B cell (primary cell): ENCODE results near the gene PPP4R1. TPM values are rescaled to one million over a fixed set of nuclear protein-coding genes. Genes with fewer than 3 reads are reported as not detected.

ENCODE experiments used
- ATAC-seq: fragments of 200-7000 bp; cut with Tn5 transposase; one replicate; pipeline ENCODE4 v1.10.0; 2021; ENCODE audit warnings: low read depth, mild to moderate bottlenecking, moderate number of reproducible peaks, moderate library complexity
- CTCF ChIA-PET: fragments of 350-600 bp; sonication (Branson Sonifier 250); formaldehyde crosslinking; loops from one replicate; lab custom pipeline; 2021; ENCODE audit warnings: antibody characterized with exemption, inconsistent platforms; lab: Charles Lee
- POLR2A ChIA-PET: fragments of 350-600 bp; sonication (Branson Sonifier 250); formaldehyde crosslinking; loops from one replicate; lab custom pipeline; 2021; ENCODE audit warnings: antibody characterized with exemption; lab: Charles Lee
- DNase-seq: peaks from one replicate; pipeline ENCODE4 v3.0.0; 2013
- H2AFZ ChIP-seq: 2 replicates; pipeline ENCODE4 v1.6.1; 2012; ENCODE audit warnings: mild to moderate bottlenecking, low read depth, low read length; ENCODE audit not compliant: insufficient read depth, poor library complexity, severe bottlenecking
- H3K27ac ChIP-seq, 2 donors: 1 replicate in 1 of 2; 2 replicates in 1 of 2; pipeline ENCODE4 v1.5.1; 2012 to 2013; ENCODE audit warnings: low read length in 2 of 2, mild to moderate bottlenecking in 2 of 2, moderate library complexity in 1 of 2
- H3K27me3 ChIP-seq, 4 experiments: fragments of 200-600 bp in 1 of 4; sonication (generic) in 1 of 4; replicated peaks in 1 of 4; 1 replicate in 2 of 4; 2 replicates in 2 of 4; pipeline versions ENCODE4 v1.6.1 to v1.7.0; 2013 to 2016; ENCODE audit warnings: low read length in 3 of 4, mild to moderate bottlenecking in 2 of 4, mixed read lengths in 1 of 4, moderate library complexity in 1 of 4; ENCODE audit not compliant: insufficient read depth in 4 of 4, control insufficient read depth in 3 of 4; ENCODE audit errors: control extremely low read depth in 1 of 4
- H3K36me3 ChIP-seq, 2 experiments: replicated peaks in 1 of 2; 1 replicate in 1 of 2; 2 replicates in 1 of 2; pipeline versions ENCODE4 v1.6.1 to v1.7.1; 2013; ENCODE audit warnings: low read length in 1 of 2; ENCODE audit not compliant: insufficient read depth in 2 of 2, control insufficient read depth in 1 of 2; ENCODE audit errors: control extremely low read depth in 1 of 2, extremely low read depth in 1 of 2
- H3K4me1 ChIP-seq, 2 donors: fragments of 200-600 bp in 1 of 2; sonication (generic) in 1 of 2; 1 replicate in 1 of 2; 2 replicates in 1 of 2; pipeline versions ENCODE4 v1.5.1 to v1.6.1; 2013 to 2017; ENCODE audit warnings: low read length in 2 of 2; ENCODE audit not compliant: control insufficient read depth in 2 of 2, insufficient read depth in 2 of 2
- H3K4me2 ChIP-seq: replicated peaks from 2 replicates; pipeline ENCODE3; 2012; ENCODE audit warnings: mild to moderate bottlenecking, low read depth, low read length; ENCODE audit not compliant: poor library complexity, severe bottlenecking
- H3K4me3 ChIP-seq, 5 experiments: fragments of 200-600 bp in 1 of 5; sonication (generic) in 1 of 5; 1 replicate in 3 of 5; 2 replicates in 2 of 5; pipeline versions ENCODE4 v1.5.1 to v1.7.0; 2011 to 2016; ENCODE audit warnings: low read length in 4 of 5, mild to moderate bottlenecking in 4 of 5, low read depth in 2 of 5, control low read depth in 1 of 5, moderate library complexity in 1 of 5; ENCODE audit not compliant: insufficient read depth in 1 of 5; ENCODE audit errors: control extremely low read depth in 1 of 5, extremely low read depth in 1 of 5
- H3K79me2 ChIP-seq: fragments of 200-600 bp; sonication (generic); one replicate; pipeline ENCODE4 v1.6.0; 2016; ENCODE audit warnings: low read length; ENCODE audit not compliant: control insufficient read depth, insufficient read depth
- H3K9ac ChIP-seq: fragments of 200-600 bp; sonication (generic); 2 replicates; pipeline ENCODE4 v1.6.1; 2017; ENCODE audit warnings: mild to moderate bottlenecking, low read length, moderate library complexity
- H3K9me3 ChIP-seq, 3 donors: one replicate each; pipeline versions ENCODE4 v1.6.1 to v1.7.1; 2013; ENCODE audit warnings: low read length in 2 of 3; ENCODE audit not compliant: control insufficient read depth in 2 of 3, insufficient read depth in 1 of 3; ENCODE audit errors: control extremely low read depth in 1 of 3
- H4K20me1 ChIP-seq: 2 replicates; pipeline ENCODE4 v1.6.0; 2012; ENCODE audit warnings: mild to moderate bottlenecking, low read length; ENCODE audit not compliant: insufficient read depth, control insufficient read depth, poor library complexity, severe bottlenecking
- H3K27ac Mint-ChIP-seq: one replicate; pipeline ENCODE4 v1.8.0; 2021; ENCODE audit warnings: mixed read lengths
- H3K27me3 Mint-ChIP-seq: one replicate; pipeline ENCODE4 v1.8.0; 2021; ENCODE audit warnings: mixed read lengths
- H3K4me1 Mint-ChIP-seq: one replicate; pipeline ENCODE4 v1.8.0; 2021; ENCODE audit warnings: mixed read lengths
- H3K4me3 Mint-ChIP-seq: one replicate; pipeline ENCODE4 v1.8.0; 2021; ENCODE audit warnings: mixed read lengths
- H3K9me3 Mint-ChIP-seq: one replicate; pipeline ENCODE4 v1.8.0; 2022; ENCODE audit warnings: mixed read lengths; ENCODE audit not compliant: insufficient read depth
- CTCF ChIP-seq: fragments of 200-600 bp; IDR thresholded peaks from one replicate; pipeline ENCODE4 v1.8.0; 2022; ENCODE audit warnings: antibody characterized with exemption, mild to moderate bottlenecking
- EZH2 ChIP-seq: IDR thresholded peaks from 2 replicates; pipeline ENCODE4 v1.6.1; 2012; ENCODE audit warnings: borderline replicate concordance, low read depth, mild to moderate bottlenecking, moderate library complexity, low read length; ENCODE audit not compliant: insufficient read depth, poor library complexity, severe bottlenecking
- WGBS: methylation state at CpG from one replicate; pipeline ENCODE4 v1.1.5; 2013; ENCODE audit warnings: missing lambda C conversion rate; ENCODE audit not compliant: insufficient coverage; 5-methylcytosine and 5-hydroxymethylcytosine counted together
- intact Hi-C: fragments of 100-400 bp; cut with micrococcal nuclease; formaldehyde crosslinking; loops from one replicate; pipeline ENCODE4 v1.10.0; 2022
- polyA plus RNA-seq: library from polyadenylated mRNA; depleted of rRNA; stranded (reverse); fragments of >200 nt; gene quantifications from 2 replicates; pipeline ENCODE4 v1.2.3, GENCODE V29; 2012
- total RNA-seq, 2 donors: library from RNA; stranded (reverse); fragments of 120-200 nt in 1 of 2; gene quantifications; 1 replicate in 1 of 2; 2 replicates in 1 of 2; pipeline versions ENCODE4 v1.2.3 to v1.2.4, GENCODE V29; 2013 to 2022

The PPP4R1 gene
- total and polyA plus RNA-seq, 2 donors (not counting 1 experiment from before 2014, with no cell fraction given): 33.4 to 57.1 TPM

GRCh38 chr18:9619545-9619944, 5.2 kb upstream of the PPP4R1 start:
- CTCF ChIA-PET: interaction anchor here (0.7 to 0.8 kb wide), 2 partner anchors 28 to 69 kb away, joined by 3 to 4 read pairs; no protein-coding TSS in a partner anchor
- POLR2A ChIA-PET: no interaction called here
- Histone ChIP-seq H3K36me3 (no peaks in the 10 kb centered on the region), H3K27me3 (no peaks in the 10 kb centered on the region), H3K79me2 (no peaks in the 10 kb centered on the region), H3K4me3 (no peak overlapping the region), H2AFZ (no peak overlapping the region), H3K27ac (no peak overlapping the region), H3K9me3 (no peaks in the 10 kb centered on the region), H4K20me1 (no peaks in the 10 kb centered on the region), H3K9ac (no peak overlapping the region), H3K4me2 (no peak overlapping the region), H3K4me1 (peaks cover 5 to 7% of the 10 kb centered on the region in 2 donors)
- DNase-seq (no peak), ATAC-seq (no peak)
- Mint-ChIP-seq H3K27ac (no peak overlapping the region), H3K4me1 (peaks cover 7% of the 10 kb centered on the region), H3K27me3 (peaks cover 4% of the 10 kb centered on the region), H3K9me3 (no peaks in the 10 kb centered on the region), H3K4me3 (no peak overlapping the region)
- intact Hi-C loops: loop anchor here (10.0 kb wide), 4 partner anchors 475 to 1015 kb away; partner anchors contain the start of genes MTCL1, NAPG and RAB12
- TF ChIP-seq EZH2 (no peak), CTCF (no peak)
- no CpG with 5 or more reads among the region's 1 CpG for WGBS

- peaks cover 5 to 7% of the 10 kb centered on the region in 2 donors for H3K4me1 ChIP-seq
- H3K79me2 ChIP-seq: no peaks in the 10 kb centered on the region
- CTCF ChIA-PET: interaction anchor here (0.8 kb wide), 1 partner anchor 9 kb away, joined by 3 read pairs; no protein-coding TSS in a partner anchor
- H4K20me1 ChIP-seq: no peaks in the 10 kb centered on the region
- no peaks in the 10 kb centered on the region for H3K9me3 ChIP-seq
- H3K4me3 ChIP-seq: no peak overlapping the region
- DNase-seq (no peak), ATAC-seq (no peak)
- POLR2A ChIA-PET: no interaction called here
- H3K27me3 ChIP-seq: no peaks in the 10 kb centered on the region
- no peak overlapping the region for H2AFZ ChIP-seq
- H3K27ac ChIP-seq: no peak overlapping the region
- Mint-ChIP-seq H3K4me3 (no peak overlapping the region), H3K27ac (no peak overlapping the region), H3K27me3 (peaks cover 4% of the 10 kb centered on the region), H3K9me3 (no peaks in the 10 kb centered on the region), H3K4me1 (peaks cover 7% of the 10 kb centered on the region)
- WGBS: 100% methylated on average over 1 of the region's 3 CpGs
- H3K4me2 ChIP-seq: no peak overlapping the region
- no peak overlapping the region for H3K9ac ChIP-seq
- no peaks in the 10 kb centered on the region for H3K36me3 ChIP-seq
- TF ChIP-seq EZH2 (no peak), CTCF (no peak)
- intact Hi-C loops: loop anchor here (10.0 kb wide), 4 partner anchors 474 to 1014 kb away; partner anchors contain the start of genes MTCL1, NAPG and RAB12
Measured at GRCh38 chr18:9619056-9619455, 4.7 kb upstream of the PPP4R1 start.
